HEK293 (cell line): ENCODE results near the gene GTF2F2.

Experiments
- GLI4 ChIP-seq: fragments of 450-650 bp; formaldehyde crosslinking; IDR thresholded peaks from 2 replicates; pipeline ENCODE4 v1.5.1; 2016; ENCODE audit warnings: missing biosample characterization, missing genetic modification characterization
- KLF1 ChIP-seq: fragments of 450-650 bp; formaldehyde crosslinking; IDR thresholded peaks from 2 replicates; pipeline ENCODE4 v1.5.1; 2016; ENCODE audit warnings: missing biosample characterization, missing genetic modification characterization
- REST ChIP-seq: fragments of 450-650 bp; formaldehyde crosslinking; IDR thresholded peaks from 2 replicates; pipeline ENCODE4 v1.5.1; 2016; ENCODE audit warnings: missing biosample characterization, missing genetic modification characterization
- ZNF280C ChIP-seq: fragments of 450-650 bp; formaldehyde crosslinking; IDR thresholded peaks from 2 replicates; pipeline ENCODE4 v1.5.1; 2016; ENCODE audit warnings: missing biosample characterization, missing genetic modification characterization
- ZNF280D ChIP-seq: fragments of 450-650 bp; formaldehyde crosslinking; IDR thresholded peaks from 2 replicates; pipeline ENCODE4 v1.5.1; 2016; ENCODE audit warnings: missing biosample characterization, missing genetic modification characterization
- ZNF473 ChIP-seq: fragments of 450-650 bp; formaldehyde crosslinking; IDR thresholded peaks from 2 replicates; pipeline ENCODE4 v1.5.1; 2017; ENCODE audit warnings: missing biosample characterization, missing genetic modification characterization
- ZNF561 ChIP-seq: fragments of 450-650 bp; IDR thresholded peaks from 2 replicates; pipeline ENCODE4 v1.5.1; 2018; ENCODE audit warnings: missing biosample characterization, missing genetic modification characterization, borderline replicate concordance
- ZNF776 ChIP-seq: fragments of 450-650 bp; formaldehyde crosslinking; IDR thresholded peaks from 2 replicates; pipeline ENCODE4 v1.5.0; 2017; ENCODE audit warnings: missing biosample characterization, missing genetic modification characterization, borderline replicate concordance

GRCh38 chr13:45297456-45298205 is 177.3 kb downstream of the GTF2F2 start:
- no peak for TF ChIP-seq ZNF280C (tag by site-specific recombination)
- no peak for TF ChIP-seq ZNF473 (tag by site-specific recombination)
- no peak for TF ChIP-seq ZNF776 (tag by site-specific recombination)
- no peak for TF ChIP-seq REST (tag by site-specific recombination)
- no peak for TF ChIP-seq KLF1 (tag by site-specific recombination)
- no peak for TF ChIP-seq GLI4 (tag by site-specific recombination)
- no peak for TF ChIP-seq ZNF561 (tag by site-specific recombination)
- TF ChIP-seq ZNF280D (tag by site-specific recombination), result no peak
